Thyroid gland (tissue), 4 donors: Measurements from ENCODE around the gene TOP1. TPM values are rescaled to one million over a fixed set of nuclear protein-coding genes. Genes with fewer than 3 reads are reported as not detected.
A peak's percentile ranks its signal among the peaks of the same experiment; 100 is the strongest.

Experiments used
- DNase-seq, 2 donors: peaks; one replicate each; pipeline ENCODE4 v3.0.0-alpha.2; 2019
- H3K27ac ChIP-seq, 3 donors: fragments of 200-600 bp; sonication (generic); 1 replicate in 2 of 3; 2 replicates in 1 of 3; pipeline ENCODE4 v1.5.1; 2016 to 2019; ENCODE audit warnings: mild to moderate bottlenecking in 1 of 3, moderate library complexity in 1 of 3
- H3K27me3 ChIP-seq: fragments of 200-600 bp; sonication (generic); one replicate; pipeline ENCODE4 v1.5.1; 2019
- H3K36me3 ChIP-seq, 2 donors: fragments of 200-600 bp; sonication (generic); one replicate each; pipeline ENCODE4 v1.5.1; 2016 to 2019
- H3K4me1 ChIP-seq, 2 donors: fragments of 200-600 bp; sonication (generic); one replicate each; pipeline ENCODE4 v1.5.1; 2017 to 2019
- H3K4me3 ChIP-seq, 3 donors: fragments of 200-600 bp; sonication (generic); replicated peaks in 1 of 3; 1 replicate in 2 of 3; 2 replicates in 1 of 3; pipeline ENCODE4 v1.5.1; 2016; ENCODE audit warnings: mild to moderate bottlenecking in 1 of 3
- H3K9me3 ChIP-seq: fragments of 200-600 bp; sonication (generic); one replicate; pipeline ENCODE4 v1.5.1; 2017
- CTCF ChIP-seq, 6 experiments: fragments of 200-600 bp in 3 of 6; fragments of 450-650 bp in 3 of 6; sonication (generic) in 3 of 6; IDR thresholded peaks; one replicate each; pipeline ENCODE4 v1.5.1; 2016 to 2019; ENCODE audit warnings: antibody characterized with exemption in 6 of 6, mild to moderate bottlenecking in 2 of 6, inconsistent platforms in 1 of 6, moderate library complexity in 1 of 6
- POLR2A ChIP-seq, 2 donors: fragments of 450-650 bp; IDR thresholded peaks; one replicate each; pipeline ENCODE4 v1.6.1; 2017; ENCODE audit warnings: antibody characterized with exemption in 2 of 2, mild to moderate bottlenecking in 2 of 2, moderate library complexity in 1 of 2
- WGBS, 2 donors: methylation state at CpG; one replicate each; pipeline ENCODE4 v1.1.5; 2017; 5-methylcytosine and 5-hydroxymethylcytosine counted together
- intact Hi-C: fragments of 100-400 bp; cut with DNase I; formaldehyde crosslinking; loops from one replicate; pipeline ENCODE4 v1.15.1; 2023
- total RNA-seq, 4 donors: library from RNA; depleted of rRNA; stranded (reverse); fragments of >200 nt; gene quantifications; one replicate each; pipeline ENCODE4 v1.2.3, GENCODE V29; 2016

The TOP1 gene
- total RNA-seq, 4 donors from 2014 or later, result 31.3 to 46.3 (median 41.4) TPM

GRCh38 chr20:41081276-41081814 lies 52.7 kb downstream of the TOP1 start:
- no peak for TF ChIP-seq POLR2A (IDR thresholded peaks at IDR 0.05)
- TF ChIP-seq CTCF (IDR thresholded peaks at IDR 0.05), result no peak
- Histone ChIP-seq H3K36me3 (peaks cover 3 to 5% of the 10 kb centered on the region in 2 donors), H3K4me1 (peaks cover 13 to 22% of the 10 kb centered on the region in 2 donors), H3K27ac (no peak overlapping the region), H3K4me3 (no peak overlapping the region), H3K27me3 (no peaks in the 10 kb centered on the region), H3K9me3 (no peaks in the 10 kb centered on the region)
- intact Hi-C loops, result no loop called here
- DNase-seq, result no peak

- peaks cover 0 to 3% of the 10 kb centered on the region in 2 donors for H3K36me3 ChIP-seq
- TF ChIP-seq CTCF (IDR thresholded peaks at IDR 0.05) (no peak), POLR2A (IDR thresholded peaks at IDR 0.05) (no peak)
- intact Hi-C loops, result no loop called here
- H3K4me3 ChIP-seq, result no peak overlapping the region
- no peak overlapping the region for H3K27ac ChIP-seq
- H3K9me3 ChIP-seq, result no peaks in the 10 kb centered on the region
- WGBS, 2 donors, result 69 to 71% methylated on average over 2 of the region's 2 CpGs
- no peaks in the 10 kb centered on the region for H3K27me3 ChIP-seq
- no peak for DNase-seq
- H3K4me1 ChIP-seq, result peaks cover 20 to 21% of the 10 kb centered on the region in 2 donors
These were observed 53.7 kb downstream of the TOP1 start for GRCh38 chr20:41082306-41082705.

- no peak for TF ChIP-seq POLR2A (IDR thresholded peaks at IDR 0.05)
- no peak for TF ChIP-seq CTCF (IDR thresholded peaks at IDR 0.05)
- peaks cover 9 to 15% of the 10 kb centered on the region in 2 donors for H3K4me1 ChIP-seq
- no peaks in the 10 kb centered on the region for H3K27me3 ChIP-seq
- intact Hi-C loops, result no loop called here
- DNase-seq, result no peak
- no peak overlapping the region for H3K27ac ChIP-seq
- H3K4me3 ChIP-seq, result no peak overlapping the region
- no peaks in the 10 kb centered on the region for H3K9me3 ChIP-seq
- 92 to 98% methylated on average over 3 of the region's 3 CpGs for whole genome bisulfite sequencing, 2 donors
- H3K36me3 ChIP-seq, result peaks cover 0 to 9% of the 10 kb centered on the region in 2 donors
These were observed 57.0 kb downstream of the TOP1 start for GRCh38 chr20:41085606-41086005.

GRCh38 chr20:41086402-41087324 lies 58.0 kb downstream of the TOP1 start:
- Histone ChIP-seq H3K9me3 (no peaks in the 10 kb centered on the region), H3K27ac (peak overlapping the region in 1 of 3 donors; percentile 45), H3K4me3 (no peak overlapping the region), H3K36me3 (peaks cover 0 to 9% of the 10 kb centered on the region in 2 donors), H3K4me1 (peaks cover 9 to 15% of the 10 kb centered on the region in 2 donors), H3K27me3 (no peaks in the 10 kb centered on the region)
- TF ChIP-seq CTCF (IDR thresholded peaks at IDR 0.05) (no peak), POLR2A (IDR thresholded peaks at IDR 0.05) (no peak)
- intact Hi-C loops, result no loop called here
- DNase-seq, result no peak
- WGBS, 2 donors, result 43 to 56% methylated on average over 8 of the region's 8 CpGs

- TF ChIP-seq CTCF (IDR thresholded peaks at IDR 0.05) (no peak), POLR2A (IDR thresholded peaks at IDR 0.05) (no peak)
- H3K4me1 ChIP-seq, result peaks cover 9 to 14% of the 10 kb centered on the region in 2 donors
- peaks cover 6 to 12% of the 10 kb centered on the region in 2 donors for H3K36me3 ChIP-seq
- no peaks in the 10 kb centered on the region for H3K27me3 ChIP-seq
- no peak for DNase-seq
- H3K27ac ChIP-seq, result no peak overlapping the region
- H3K9me3 ChIP-seq, result no peaks in the 10 kb centered on the region
- intact Hi-C loops, result no loop called here
- no peak overlapping the region for H3K4me3 ChIP-seq
- WGBS, 2 donors, result 91 to 96% methylated on average over 1 of the region's 1 CpG
These were observed 58.7 kb downstream of the TOP1 start for GRCh38 chr20:41087325-41087685.
